ENCODE measurements around the gene SURF1.

GRCh38 chr9:133323991-133324703 lies 32.1 kb downstream of the SURF1 start:
- TF ChIP-seq CTCF (IDR thresholded peaks at IDR 0.05; ENCODE audit: insufficient read depth, low read length, poor library complexity, severe bottlenecking) (no peak), EZH2phosphoT487 (conservative IDR thresholded peaks at IDR 0.05; ENCODE audit: low read length) (no peak)
